HepG2 (cell line): ENCODE data around the gene PPP2R5E. TPM values are rescaled to one million over a fixed set of nuclear protein-coding genes. Genes with fewer than 3 reads are reported as not detected.

Experiments used
- ATAC-seq: fragments of 200-7000 bp; cut with Tn5 transposase; 3 replicates; pipeline ENCODE4 v1.9.1; 2020; ENCODE audit warnings: mild to moderate bottlenecking, moderate library complexity
- BruUV-seq: library from RNA; stranded (reverse); fragments of 400-500 nt; replicated peaks from 2 replicates; lab custom pipeline; 2021; lab: Mats Ljungman, UMichigan
- CTCF ChIA-PET: fragments of 300-600 bp; formaldehyde crosslinking; extraction: SDS; loops from one replicate; lab custom pipeline; 2021; ENCODE audit warnings: low total read pairs, inconsistent platforms, low intra/inter-chr PET ratio; lab: Yijun Ruan, JAX
- POLR2A ChIA-PET: fragments of 350-600 bp; sonication (Branson Sonifier 250); formaldehyde crosslinking; loops from one replicate; lab custom pipeline; 2020; ENCODE audit warnings: antibody characterized with exemption, inconsistent platforms; lab: Yijun Ruan, JAX
- DNase-seq: peaks from one replicate; pipeline ENCODE4 v3.0.0-alpha.2; 2015; ENCODE audit warnings: low spot score
- FAIRE-seq: peaks from 3 replicates; lab custom pipeline; 2011; peaks lifted over from hg19 to GRCh38; lab: Jason Lieb, UNC
- H2AFZ ChIP-seq: one replicate; pipeline ENCODE4 v1.6.1; 2011; ENCODE audit warnings: low read length, inconsistent platforms
- H3K27ac ChIP-seq: fragments of 300-600 bp; 3 replicates; pipeline ENCODE4 v1.8.0; 2011; ENCODE audit warnings: mixed run types, mild to moderate bottlenecking, mixed read lengths, low read length, inconsistent platforms; ENCODE audit not compliant: insufficient read depth; ENCODE audit errors: extremely low read length
- H3K27me3 ChIP-seq, 2 experiments: fragments of 200-600 bp in 1 of 2; 2 replicates in 1 of 2; 3 replicates in 1 of 2; pipeline versions ENCODE4 v1.6.0 to v1.8.0; 2011; ENCODE audit warnings: low read length in 2 of 2, mild to moderate bottlenecking in 2 of 2, moderate library complexity in 2 of 2, inconsistent platforms in 1 of 2; ENCODE audit not compliant: insufficient read depth in 2 of 2, control insufficient read depth in 1 of 2
- H3K36me3 ChIP-seq, 2 experiments: fragments of 200-600 bp in 1 of 2; replicated peaks in 1 of 2; 2 replicates in 1 of 2; 3 replicates in 1 of 2; pipeline versions ENCODE4 v1.5.1 to v1.8.0; 2011; ENCODE audit warnings: low read length in 2 of 2, inconsistent platforms in 1 of 2; ENCODE audit not compliant: insufficient read depth in 2 of 2, control insufficient read depth in 1 of 2
- H3K4me1 ChIP-seq: 2 replicates; pipeline ENCODE4 v1.5.1; 2012; ENCODE audit warnings: low read length, inconsistent platforms; ENCODE audit not compliant: insufficient read depth
- H3K4me2 ChIP-seq: 2 replicates; pipeline ENCODE4 v1.6.0; 2011; ENCODE audit warnings: low read depth, low read length, inconsistent platforms
- H3K4me3 ChIP-seq, 3 experiments: fragments of 200-600 bp in 1 of 3; sonication (generic), shearing (Covaris generic) in 1 of 3; replicated peaks in 1 of 3; 2 replicates each; pipeline ENCODE4 v1.5.1; 2011 to 2016; ENCODE audit warnings: low read length in 3 of 3, inconsistent platforms in 2 of 3, low read depth in 2 of 3, mild to moderate bottlenecking in 2 of 3, control low read depth in 1 of 3, mixed read lengths in 1 of 3; ENCODE audit not compliant: insufficient read depth in 1 of 3
- H3K79me2 ChIP-seq: one replicate; pipeline ENCODE4 v1.6.1; 2011; ENCODE audit warnings: low read length, inconsistent platforms; ENCODE audit not compliant: insufficient read depth
- H3K9ac ChIP-seq: 2 replicates; pipeline ENCODE4 v1.6.0; 2011; ENCODE audit warnings: mild to moderate bottlenecking, low read depth, low read length, inconsistent platforms; ENCODE audit not compliant: insufficient read depth
- H3K9me3 ChIP-seq: 2 replicates; pipeline ENCODE4 v1.5.1; 2012; ENCODE audit warnings: mild to moderate bottlenecking, low read length
- H4K20me1 ChIP-seq: 2 replicates; pipeline ENCODE4 v1.6.0; 2011; ENCODE audit warnings: inconsistent platforms, mild to moderate bottlenecking, low read length, moderate library complexity; ENCODE audit not compliant: insufficient read depth
- HES4 ChIP-seq: sonication (generic); formaldehyde crosslinking; IDR thresholded peaks from 2 replicates; pipeline ENCODE4 v1.9.0; 2021; ENCODE audit warnings: mild to moderate bottlenecking, missing genetic modification reagents, borderline replicate concordance
- MAZ ChIP-seq, 2 experiments: sonication (generic) in 1 of 2; formaldehyde crosslinking in 1 of 2; IDR thresholded peaks; 2 replicates each; pipeline versions ENCODE4 v1.5.0 to v1.6.1; 2012 to 2020; ENCODE audit warnings: low read depth in 2 of 2, mild to moderate bottlenecking in 2 of 2, borderline replicate concordance in 1 of 2, improper control_type of control experiment in 1 of 2, low read length in 1 of 2, missing genetic modification reagents in 1 of 2, moderate library complexity in 1 of 2
- MEIS1 ChIP-seq: sonication (generic); formaldehyde crosslinking; IDR thresholded peaks from 2 replicates; pipeline ENCODE4 v1.9.0; 2021; ENCODE audit warnings: mild to moderate bottlenecking, missing genetic modification reagents, moderate library complexity, borderline replicate concordance
- MTF2 ChIP-seq: sonication (generic); formaldehyde crosslinking; IDR thresholded peaks from 2 replicates; pipeline ENCODE4 v1.5.0; 2020; ENCODE audit warnings: missing genetic modification reagents, borderline replicate concordance
- SETDB1 ChIP-seq: sonication (generic); formaldehyde crosslinking; IDR thresholded peaks from 2 replicates; pipeline ENCODE4 v1.5.1; 2020; ENCODE audit warnings: missing genetic modification reagents, mild to moderate bottlenecking, borderline replicate concordance
- ZBTB42 ChIP-seq: sonication (generic); formaldehyde crosslinking; IDR thresholded peaks from 2 replicates; pipeline ENCODE4 v1.5.0; 2020; ENCODE audit warnings: mild to moderate bottlenecking, missing genetic modification reagents
- ZNF256 ChIP-seq: sonication (generic); formaldehyde crosslinking; conservative IDR thresholded peaks from 2 replicates; pipeline ENCODE4 v1.4.0; 2020; ENCODE audit warnings: missing genetic modification reagents
- ZNF33A ChIP-seq: sonication (generic); formaldehyde crosslinking; IDR thresholded peaks from 2 replicates; pipeline ENCODE4 v1.5.1; 2020; ENCODE audit warnings: missing genetic modification reagents, mild to moderate bottlenecking, moderate library complexity, borderline replicate concordance
- ZNF768 ChIP-seq: sonication (generic); formaldehyde crosslinking; IDR thresholded peaks from 2 replicates; pipeline ENCODE4 v1.4.0; 2020; ENCODE audit warnings: missing genetic modification reagents
- ZNF770 ChIP-seq: sonication (generic); formaldehyde crosslinking; IDR thresholded peaks from 2 replicates; pipeline ENCODE4 v1.5.0; 2020; ENCODE audit warnings: mild to moderate bottlenecking, missing genetic modification reagents
- ZNF850 ChIP-seq: sonication (generic); formaldehyde crosslinking; conservative IDR thresholded peaks from 2 replicates; pipeline ENCODE4 v1.9.0; 2021; ENCODE audit warnings: mild to moderate bottlenecking, missing genetic modification reagents
- WGBS: methylation state at CpG from one replicate; pipeline ENCODE4 v1.1.6; 2017; ENCODE audit warnings: low lambda C conversion rate; 5-methylcytosine and 5-hydroxymethylcytosine counted together
- in situ Hi-C: cut with HindIII; loops from 2 replicates; pipeline ENCODE4 v1.10.0; 2017; ENCODE audit warnings: low pct_unique_long_range_greater_than_20kb; ENCODE audit not compliant: extremely low pct_ligation_motif_present
- intact Hi-C: fragments of 100-400 bp; cut with micrococcal nuclease; formaldehyde crosslinking; loops from one replicate; pipeline ENCODE4 v1.10.0; 2022; ENCODE audit not compliant: unreplicated experiment
- polyA plus RNA-seq, 8 experiments: library from polyadenylated mRNA; depleted of rRNA in 3 of 8; stranded (reverse) in 7 of 8; unstranded in 1 of 8; fragments of >200 nt; fragmentation: Illumina TruSeq in 4 of 8; extraction: Trizol in 4 of 8; gene quantifications; 2 replicates each; pipeline versions ENCODE4 v1.2.1 to v1.2.3, GENCODE V29; 2011 to 2016; ENCODE audit warnings: low read depth in 4 of 8, missing spikeins in 1 of 8, mixed read lengths in 1 of 8; ENCODE audit not compliant: insufficient read depth in 1 of 8
- total RNA-seq, 5 experiments: library from RNA; depleted of rRNA; stranded (reverse); fragments of >200 nt; fragmentation: Illumina TruSeq; extraction: Trizol; gene quantifications; 2 replicates each; pipeline ENCODE4 v1.2.3, GENCODE V29; 2016; ENCODE audit warnings: low read depth in 1 of 5
- TF ChIP-seq, protein P1 (sequence below): sonication (generic); formaldehyde crosslinking; IDR thresholded peaks from 2 replicates; pipeline ENCODE4 v1.5.0; 2020; ENCODE audit warnings: missing genetic modification reagents
- TF ChIP-seq, protein P2 (sequence below): sonication (generic); formaldehyde crosslinking; IDR thresholded peaks from 2 replicates; pipeline ENCODE4 v1.4.0; 2020; ENCODE audit warnings: mild to moderate bottlenecking, missing genetic modification reagents
- TF ChIP-seq, protein P3 (sequence below): sonication (generic); formaldehyde crosslinking; IDR thresholded peaks from 2 replicates; pipeline ENCODE4 v1.8.0; 2022; ENCODE audit warnings: missing genetic modification reagents, low read depth, mild to moderate bottlenecking, borderline replicate concordance

The PPP2R5E gene
- total and polyA plus RNA-seq, 2 of the 13 experiments (the other 11 are each of a cell fraction or from before 2014, with no cell fraction given): 8.9 to 11.0 TPM

DNA sequence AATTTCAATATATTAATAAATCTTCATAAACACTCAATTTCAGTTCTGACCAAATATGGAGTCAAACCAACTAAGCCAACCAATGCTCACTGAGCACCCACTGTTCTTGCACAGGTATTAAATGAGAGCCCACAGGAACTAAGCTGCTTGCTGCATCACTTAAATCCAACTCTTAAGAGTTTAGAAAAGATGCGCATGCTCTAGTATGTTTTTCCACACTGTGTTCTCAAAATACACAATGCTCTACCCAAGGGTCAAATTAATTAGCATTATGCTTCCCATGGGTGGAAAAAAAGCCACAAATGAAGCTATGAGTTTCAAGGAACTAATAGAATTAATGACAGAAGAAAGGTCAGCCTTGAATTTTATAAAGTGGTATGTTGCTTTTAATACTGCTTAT lies 220.7 kb downstream of the PPP2R5E start:
- no peaks in the 10 kb centered on the region for H3K36me3 ChIP-seq
- BruUV-seq: no TSS peak
- H3K4me1 ChIP-seq: no peaks in the 10 kb centered on the region
- no peak for TF ChIP-seq MTF2 (CRISPR knock-in tag)
- TF ChIP-seq, protein P1, sequence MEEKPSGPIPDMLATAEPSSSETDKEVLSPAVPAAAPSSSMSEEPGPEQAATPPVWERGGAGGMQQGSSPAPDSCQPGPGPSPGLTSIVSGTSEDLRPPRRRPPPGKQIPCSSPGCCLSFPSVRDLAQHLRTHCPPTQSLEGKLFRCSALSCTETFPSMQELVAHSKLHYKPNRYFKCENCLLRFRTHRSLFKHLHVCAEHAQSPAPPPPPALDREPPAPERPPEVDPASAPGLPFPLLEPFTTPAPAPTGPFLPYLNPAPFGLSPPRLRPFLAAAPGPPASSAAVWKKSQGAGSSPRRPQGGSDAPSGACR (CRISPR knock-in tag): no peak
- TF ChIP-seq SETDB1: no peak
- TF ChIP-seq, protein P2, sequence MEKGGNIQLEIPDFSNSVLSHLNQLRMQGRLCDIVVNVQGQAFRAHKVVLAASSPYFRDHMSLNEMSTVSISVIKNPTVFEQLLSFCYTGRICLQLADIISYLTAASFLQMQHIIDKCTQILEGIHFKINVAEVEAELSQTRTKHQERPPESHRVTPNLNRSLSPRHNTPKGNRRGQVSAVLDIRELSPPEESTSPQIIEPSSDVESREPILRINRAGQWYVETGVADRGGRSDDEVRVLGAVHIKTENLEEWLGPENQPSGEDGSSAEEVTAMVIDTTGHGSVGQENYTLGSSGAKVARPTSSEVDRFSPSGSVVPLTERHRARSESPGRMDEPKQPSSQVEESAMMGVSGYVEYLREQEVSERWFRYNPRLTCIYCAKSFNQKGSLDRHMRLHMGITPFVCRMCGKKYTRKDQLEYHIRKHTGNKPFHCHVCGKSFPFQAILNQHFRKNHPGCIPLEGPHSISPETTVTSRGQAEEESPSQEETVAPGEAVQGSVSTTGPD (CRISPR knock-in tag): no peak
- no peak for TF ChIP-seq ZNF256 (CRISPR knock-in tag)
- no peak for TF ChIP-seq ZNF770 (CRISPR knock-in tag)
- TF ChIP-seq ZNF33A: no peak
- TF ChIP-seq, protein P3, sequence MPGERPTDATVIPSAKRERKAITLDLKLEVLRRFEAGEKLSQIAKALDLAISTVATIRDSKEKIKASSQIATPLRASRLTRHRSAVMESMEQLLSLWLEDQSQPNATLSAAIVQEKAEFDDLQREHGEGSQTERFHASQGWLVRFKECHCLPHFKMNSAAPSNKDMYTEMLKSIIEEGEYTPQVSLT (CRISPR knock-in tag): no peak
- no peak for TF ChIP-seq ZBTB42 (CRISPR knock-in tag)
- no peak for TF ChIP-seq HES4 (CRISPR knock-in tag)
- TF ChIP-seq MAZ (IDR thresholded peaks at IDR 0.05; ENCODE audit: borderline replicate concordance, low read depth, low read length): no peak
- no peak for TF ChIP-seq MAZ (CRISPR knock-in tag; IDR thresholded peaks at IDR 0.05; ENCODE audit: low read depth)
- TF ChIP-seq ZNF850 (CRISPR knock-in tag): no peak
- TF ChIP-seq ZNF768 (CRISPR knock-in tag): no peak
- TF ChIP-seq MEIS1 (CRISPR knock-in tag): no peak
- no peak overlapping the region for H2AFZ ChIP-seq
- FAIRE-seq (no peak), DNase-seq (no peak), ATAC-seq (no peak)
- H3K9me3 ChIP-seq: no peaks in the 10 kb centered on the region
- no peak overlapping the region for H3K9ac ChIP-seq
- no peak overlapping the region for H3K4me2 ChIP-seq
- intact Hi-C loops: no loop called here
- H4K20me1 ChIP-seq: no peaks in the 10 kb centered on the region
- ChIA-PET POLR2A (no interaction called here), CTCF (no interaction called here)
- H3K79me2 ChIP-seq: no peaks in the 10 kb centered on the region
- 100% methylated on average over 1 of the region's 1 CpG for WGBS
- in situ Hi-C loops: no loop called here
- no peak overlapping the region for H3K27ac ChIP-seq
- peaks cover 0 to 5% of the 10 kb centered on the region in 2 experiments; a peak in 1 of 5 replicates for H3K27me3 ChIP-seq
- H3K4me3 ChIP-seq: no peak overlapping the region
